WTC11 (cell line): ENCODE results near the gene GOLPH3L.

ENCODE experiments used
- FOXK1 ChIP-seq: sonication (generic); formaldehyde crosslinking; IDR thresholded peaks from 2 replicates; pipeline ENCODE4 v1.8.0; 2022; ENCODE audit warnings: mild to moderate bottlenecking, moderate library complexity, missing genetic modification reagents
- JUN ChIP-seq: sonication (generic); formaldehyde crosslinking; IDR thresholded peaks from 2 replicates; pipeline ENCODE4 v1.8.0; 2023; ENCODE audit warnings: mild to moderate bottlenecking, missing genetic modification reagents
- MYBL2 ChIP-seq: sonication (generic); formaldehyde crosslinking; IDR thresholded peaks from 2 replicates; pipeline ENCODE4 v1.8.1; 2023; ENCODE audit warnings: mild to moderate bottlenecking, moderate library complexity, missing genetic modification reagents
- NR1H2 ChIP-seq: sonication (generic); formaldehyde crosslinking; IDR thresholded peaks from 2 replicates; pipeline ENCODE4 v1.9.0; 2021; ENCODE audit warnings: mild to moderate bottlenecking, moderate library complexity, missing genetic modification reagents
- SOX15 ChIP-seq: fragments of 250-450 bp; sonication (Bioruptor Pico); IDR thresholded peaks from 2 replicates; pipeline ENCODE4 v1.9.0; 2021; ENCODE audit warnings: mild to moderate bottlenecking
- TEAD1 ChIP-seq: sonication (generic); formaldehyde crosslinking; IDR thresholded peaks from 2 replicates; pipeline ENCODE4 v1.8.0; 2022; ENCODE audit warnings: mild to moderate bottlenecking, missing genetic modification reagents
- ZNF232 ChIP-seq: sonication (generic); formaldehyde crosslinking; IDR thresholded peaks from 2 replicates; pipeline ENCODE4 v1.8.0; 2022; ENCODE audit warnings: mild to moderate bottlenecking, missing genetic modification reagents
- ZNF416 ChIP-seq: fragments of 250-450 bp; sonication (Bioruptor Pico); IDR thresholded peaks from 2 replicates; pipeline ENCODE4 v1.9.0; 2021; ENCODE audit warnings: mild to moderate bottlenecking, inconsistent platforms
- TF ChIP-seq, protein P1 (sequence below): fragments of 200-600 bp; IDR thresholded peaks from 2 replicates; pipeline ENCODE4 v1.8.0; 2022; ENCODE audit warnings: antibody characterized with exemption
- TF ChIP-seq, protein P2 (sequence below): sonication (generic); formaldehyde crosslinking; conservative IDR thresholded peaks from 2 replicates; pipeline ENCODE4 v1.8.1; 2023; ENCODE audit warnings: mild to moderate bottlenecking, low read depth, missing genetic modification reagents, moderate library complexity
- TF ChIP-seq, protein P3 (sequence below): sonication (generic); formaldehyde crosslinking; IDR thresholded peaks from 2 replicates; pipeline ENCODE4 v1.8.0; 2022; ENCODE audit warnings: mild to moderate bottlenecking, missing genetic modification reagents

DNA sequence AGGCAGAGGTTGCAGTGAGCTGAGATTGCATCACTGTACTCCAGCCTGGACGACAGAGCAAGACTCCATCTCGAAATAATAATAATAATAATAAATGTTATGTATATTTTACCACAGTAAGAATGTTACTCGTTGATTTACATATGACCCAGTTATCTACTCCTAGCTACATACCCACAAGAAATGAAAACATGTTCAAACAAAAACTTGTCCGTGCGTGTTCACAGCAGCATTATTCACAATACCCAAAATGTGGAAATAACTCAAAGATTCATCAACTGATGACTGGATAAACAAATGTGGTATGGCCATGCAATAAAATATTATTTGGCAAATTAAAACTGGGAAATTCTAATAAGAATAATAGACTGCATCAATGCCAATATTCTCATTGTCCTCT is 35.8 kb downstream of the GOLPH3L start:
- TF ChIP-seq, protein P1, sequence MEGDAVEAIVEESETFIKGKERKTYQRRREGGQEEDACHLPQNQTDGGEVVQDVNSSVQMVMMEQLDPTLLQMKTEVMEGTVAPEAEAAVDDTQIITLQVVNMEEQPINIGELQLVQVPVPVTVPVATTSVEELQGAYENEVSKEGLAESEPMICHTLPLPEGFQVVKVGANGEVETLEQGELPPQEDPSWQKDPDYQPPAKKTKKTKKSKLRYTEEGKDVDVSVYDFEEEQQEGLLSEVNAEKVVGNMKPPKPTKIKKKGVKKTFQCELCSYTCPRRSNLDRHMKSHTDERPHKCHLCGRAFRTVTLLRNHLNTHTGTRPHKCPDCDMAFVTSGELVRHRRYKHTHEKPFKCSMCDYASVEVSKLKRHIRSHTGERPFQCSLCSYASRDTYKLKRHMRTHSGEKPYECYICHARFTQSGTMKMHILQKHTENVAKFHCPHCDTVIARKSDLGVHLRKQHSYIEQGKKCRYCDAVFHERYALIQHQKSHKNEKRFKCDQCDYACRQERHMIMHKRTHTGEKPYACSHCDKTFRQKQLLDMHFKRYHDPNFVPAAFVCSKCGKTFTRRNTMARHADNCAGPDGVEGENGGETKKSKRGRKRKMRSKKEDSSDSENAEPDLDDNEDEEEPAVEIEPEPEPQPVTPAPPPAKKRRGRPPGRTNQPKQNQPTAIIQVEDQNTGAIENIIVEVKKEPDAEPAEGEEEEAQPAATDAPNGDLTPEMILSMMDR: no peak
- TF ChIP-seq, protein P2, sequence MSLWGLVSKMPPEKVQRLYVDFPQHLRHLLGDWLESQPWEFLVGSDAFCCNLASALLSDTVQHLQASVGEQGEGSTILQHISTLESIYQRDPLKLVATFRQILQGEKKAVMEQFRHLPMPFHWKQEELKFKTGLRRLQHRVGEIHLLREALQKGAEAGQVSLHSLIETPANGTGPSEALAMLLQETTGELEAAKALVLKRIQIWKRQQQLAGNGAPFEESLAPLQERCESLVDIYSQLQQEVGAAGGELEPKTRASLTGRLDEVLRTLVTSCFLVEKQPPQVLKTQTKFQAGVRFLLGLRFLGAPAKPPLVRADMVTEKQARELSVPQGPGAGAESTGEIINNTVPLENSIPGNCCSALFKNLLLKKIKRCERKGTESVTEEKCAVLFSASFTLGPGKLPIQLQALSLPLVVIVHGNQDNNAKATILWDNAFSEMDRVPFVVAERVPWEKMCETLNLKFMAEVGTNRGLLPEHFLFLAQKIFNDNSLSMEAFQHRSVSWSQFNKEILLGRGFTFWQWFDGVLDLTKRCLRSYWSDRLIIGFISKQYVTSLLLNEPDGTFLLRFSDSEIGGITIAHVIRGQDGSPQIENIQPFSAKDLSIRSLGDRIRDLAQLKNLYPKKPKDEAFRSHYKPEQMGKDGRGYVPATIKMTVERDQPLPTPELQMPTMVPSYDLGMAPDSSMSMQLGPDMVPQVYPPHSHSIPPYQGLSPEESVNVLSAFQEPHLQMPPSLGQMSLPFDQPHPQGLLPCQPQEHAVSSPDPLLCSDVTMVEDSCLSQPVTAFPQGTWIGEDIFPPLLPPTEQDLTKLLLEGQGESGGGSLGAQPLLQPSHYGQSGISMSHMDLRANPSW (CRISPR knock-in tag): no peak
- TF ChIP-seq, protein P3, sequence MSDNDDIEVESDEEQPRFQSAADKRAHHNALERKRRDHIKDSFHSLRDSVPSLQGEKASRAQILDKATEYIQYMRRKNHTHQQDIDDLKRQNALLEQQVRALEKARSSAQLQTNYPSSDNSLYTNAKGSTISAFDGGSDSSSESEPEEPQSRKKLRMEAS (CRISPR knock-in tag): no peak
- TF ChIP-seq TEAD1 (CRISPR knock-in tag): no peak
- no peak for TF ChIP-seq SOX15 (CRISPR knock-in tag)
- no peak for TF ChIP-seq MYBL2 (CRISPR knock-in tag)
- no peak for TF ChIP-seq JUN
- TF ChIP-seq ZNF232: no peak
- no peak for TF ChIP-seq NR1H2
- no peak for TF ChIP-seq ZNF416 (CRISPR knock-in tag)
- TF ChIP-seq FOXK1 (CRISPR knock-in tag): no peak
